Gastrocnemius medialis (tissue), 4 donors: Measurements from ENCODE around the gene HUWE1.

ENCODE experiments used
- POLR2A ChIP-seq, 2 donors: fragments of 450-650 bp; IDR thresholded peaks; one replicate each; pipeline ENCODE4 v1.6.1; 2017; ENCODE audit warnings: antibody characterized with exemption in 2 of 2, mild to moderate bottlenecking in 2 of 2, moderate library complexity in 2 of 2
- TF ChIP-seq, protein P1 (sequence below), 5 experiments: fragments of 450-650 bp in 3 of 5; fragments of 200-600 bp in 2 of 5; sonication (generic) in 2 of 5; IDR thresholded peaks in 4 of 5; conservative IDR thresholded peaks in 1 of 5; 1 replicate in 4 of 5; 2 replicates in 1 of 5; pipeline ENCODE4 v1.5.1; 2016 to 2019; ENCODE audit warnings: antibody characterized with exemption in 5 of 5, mild to moderate bottlenecking in 3 of 5, moderate library complexity in 3 of 5

DNA sequence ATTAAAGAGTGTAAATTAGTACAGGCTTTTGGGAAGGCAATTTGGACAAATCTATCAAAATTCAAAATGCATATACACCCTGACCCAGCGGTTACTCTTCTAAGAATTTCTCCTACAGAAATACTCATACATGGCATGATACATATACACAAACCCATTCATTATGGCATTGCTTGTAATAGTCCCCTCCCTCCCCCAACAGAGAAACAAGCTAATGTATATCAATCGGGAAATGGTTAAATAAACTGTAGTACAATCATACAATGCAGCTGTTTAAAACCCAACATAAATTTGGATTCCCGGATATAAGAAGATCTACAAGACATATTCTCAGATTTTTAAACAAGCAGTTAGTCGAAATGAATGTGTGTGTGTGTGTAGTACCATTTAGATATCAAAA lies 808 bp downstream of the HUWE1 start:
- TF ChIP-seq, protein P1, sequence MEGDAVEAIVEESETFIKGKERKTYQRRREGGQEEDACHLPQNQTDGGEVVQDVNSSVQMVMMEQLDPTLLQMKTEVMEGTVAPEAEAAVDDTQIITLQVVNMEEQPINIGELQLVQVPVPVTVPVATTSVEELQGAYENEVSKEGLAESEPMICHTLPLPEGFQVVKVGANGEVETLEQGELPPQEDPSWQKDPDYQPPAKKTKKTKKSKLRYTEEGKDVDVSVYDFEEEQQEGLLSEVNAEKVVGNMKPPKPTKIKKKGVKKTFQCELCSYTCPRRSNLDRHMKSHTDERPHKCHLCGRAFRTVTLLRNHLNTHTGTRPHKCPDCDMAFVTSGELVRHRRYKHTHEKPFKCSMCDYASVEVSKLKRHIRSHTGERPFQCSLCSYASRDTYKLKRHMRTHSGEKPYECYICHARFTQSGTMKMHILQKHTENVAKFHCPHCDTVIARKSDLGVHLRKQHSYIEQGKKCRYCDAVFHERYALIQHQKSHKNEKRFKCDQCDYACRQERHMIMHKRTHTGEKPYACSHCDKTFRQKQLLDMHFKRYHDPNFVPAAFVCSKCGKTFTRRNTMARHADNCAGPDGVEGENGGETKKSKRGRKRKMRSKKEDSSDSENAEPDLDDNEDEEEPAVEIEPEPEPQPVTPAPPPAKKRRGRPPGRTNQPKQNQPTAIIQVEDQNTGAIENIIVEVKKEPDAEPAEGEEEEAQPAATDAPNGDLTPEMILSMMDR (IDR thresholded peaks at IDR 0.05 in 4 of 5, conservative IDR thresholded peaks at IDR 0.05 in 1 of 5) = no peak
- no peak for TF ChIP-seq POLR2A (IDR thresholded peaks at IDR 0.05)
